Thyroid gland (tissue), 4 donors: ENCODE data around the gene WWC1. TPM values are rescaled to one million over a fixed set of nuclear protein-coding genes. Genes with fewer than 3 reads are reported as not detected.

Source experiments
- DNase-seq, 2 donors: peaks; one replicate each; pipeline ENCODE4 v3.0.0-alpha.2; 2019
- H3K27ac ChIP-seq, 3 donors: fragments of 200-600 bp; sonication (generic); 1 replicate in 2 of 3; 2 replicates in 1 of 3; pipeline ENCODE4 v1.5.1; 2016 to 2019; ENCODE audit warnings: mild to moderate bottlenecking in 1 of 3, moderate library complexity in 1 of 3
- H3K27me3 ChIP-seq: fragments of 200-600 bp; sonication (generic); one replicate; pipeline ENCODE4 v1.5.1; 2019
- H3K36me3 ChIP-seq, 2 donors: fragments of 200-600 bp; sonication (generic); one replicate each; pipeline ENCODE4 v1.5.1; 2016 to 2019
- H3K4me1 ChIP-seq, 2 donors: fragments of 200-600 bp; sonication (generic); one replicate each; pipeline ENCODE4 v1.5.1; 2017 to 2019
- H3K4me3 ChIP-seq, 3 donors: fragments of 200-600 bp; sonication (generic); replicated peaks in 1 of 3; 1 replicate in 2 of 3; 2 replicates in 1 of 3; pipeline ENCODE4 v1.5.1; 2016; ENCODE audit warnings: mild to moderate bottlenecking in 1 of 3
- H3K9me3 ChIP-seq: fragments of 200-600 bp; sonication (generic); one replicate; pipeline ENCODE4 v1.5.1; 2017
- CTCF ChIP-seq, 6 experiments: fragments of 200-600 bp in 3 of 6; fragments of 450-650 bp in 3 of 6; sonication (generic) in 3 of 6; IDR thresholded peaks; one replicate each; pipeline ENCODE4 v1.5.1; 2016 to 2019; ENCODE audit warnings: antibody characterized with exemption in 6 of 6, mild to moderate bottlenecking in 2 of 6, inconsistent platforms in 1 of 6, moderate library complexity in 1 of 6
- POLR2A ChIP-seq, 2 donors: fragments of 450-650 bp; IDR thresholded peaks; one replicate each; pipeline ENCODE4 v1.6.1; 2017; ENCODE audit warnings: antibody characterized with exemption in 2 of 2, mild to moderate bottlenecking in 2 of 2, moderate library complexity in 1 of 2
- WGBS, 2 donors: methylation state at CpG; one replicate each; pipeline ENCODE4 v1.1.5; 2017; 5-methylcytosine and 5-hydroxymethylcytosine counted together
- intact Hi-C: fragments of 100-400 bp; cut with DNase I; formaldehyde crosslinking; loops from one replicate; pipeline ENCODE4 v1.15.1; 2023
- total RNA-seq, 4 donors: library from RNA; depleted of rRNA; stranded (reverse); fragments of >200 nt; gene quantifications; one replicate each; pipeline ENCODE4 v1.2.3, GENCODE V29; 2016

WWC1 gene
- total RNA-seq, 4 donors from 2014 or later: 38.7 to 80.1 (median 54.0) TPM

- WGBS, 2 donors: 83 to 97% methylated on average over 1 of the region's 1 CpG
- TF ChIP-seq POLR2A (IDR thresholded peaks at IDR 0.05): no peak
- no peak for TF ChIP-seq CTCF (IDR thresholded peaks at IDR 0.05)
- no peaks in the 10 kb centered on the region for H3K9me3 ChIP-seq
- DNase-seq: no peak
- H3K27me3 ChIP-seq: no peaks in the 10 kb centered on the region
- no peak overlapping the region for H3K27ac ChIP-seq
- H3K4me1 ChIP-seq: peaks cover 3 to 5% of the 10 kb centered on the region in 2 donors
- intact Hi-C loops: no loop called here
- H3K36me3 ChIP-seq: peaks cover 0 to 8% of the 10 kb centered on the region in 2 donors
- no peak overlapping the region for H3K4me3 ChIP-seq
Measured at GRCh38 chr5:168407211-168407610, 115.8 kb downstream of the WWC1 start.

GRCh38 chr5:168408561-168409305, 117.3 kb downstream of the WWC1 start:
- intact Hi-C loops: no loop called here
- Histone ChIP-seq H3K4me3 (no peak overlapping the region), H3K9me3 (no peaks in the 10 kb centered on the region), H3K27me3 (no peaks in the 10 kb centered on the region), H3K4me1 (peaks cover 3 to 5% of the 10 kb centered on the region in 2 donors), H3K27ac (no peak overlapping the region), H3K36me3 (peaks cover 0 to 8% of the 10 kb centered on the region in 2 donors)
- DNase-seq: no peak
- WGBS, 2 donors: 71 to 88% methylated on average over 10 to 11 of the region's 11 CpGs
- TF ChIP-seq POLR2A (IDR thresholded peaks at IDR 0.05) (no peak), CTCF (IDR thresholded peaks at IDR 0.05) (no peak)

GRCh38 chr5:168409591-168410458, 118.4 kb downstream of the WWC1 start:
- Histone ChIP-seq H3K36me3 (peaks cover 0 to 13% of the 10 kb centered on the region in 2 donors), H3K27me3 (no peaks in the 10 kb centered on the region), H3K4me3 (no peak overlapping the region), H3K27ac (no peak overlapping the region), H3K4me1 (peaks cover 3 to 5% of the 10 kb centered on the region in 2 donors), H3K9me3 (no peaks in the 10 kb centered on the region)
- intact Hi-C loops: no loop called here
- no peak for TF ChIP-seq CTCF (IDR thresholded peaks at IDR 0.05)
- TF ChIP-seq POLR2A (IDR thresholded peaks at IDR 0.05): no peak
- no peak for DNase-seq
- 69 to 75% methylated on average over 17 of the region's 17 CpGs for WGBS, 2 donors

- Histone ChIP-seq H3K4me3 (no peak overlapping the region), H3K9me3 (no peaks in the 10 kb centered on the region), H3K4me1 (peaks cover 3 to 5% of the 10 kb centered on the region in 2 donors), H3K27ac (peak overlapping the region in 1 of 3 donors; percentile 8), H3K36me3 (peaks cover 0 to 10% of the 10 kb centered on the region in 2 donors), H3K27me3 (no peaks in the 10 kb centered on the region)
- WGBS, 2 donors: 59 to 61% methylated on average over 3 of the region's 3 CpGs
- TF ChIP-seq POLR2A (IDR thresholded peaks at IDR 0.05) (no peak), CTCF (IDR thresholded peaks at IDR 0.05) (peak in 1 of 6 experiments; percentile 8)
- peak; percentile 56 to 66 for DNase-seq
- intact Hi-C loops: no loop called here
Measured at GRCh38 chr5:168411871-168412270, 120.4 kb downstream of the WWC1 start.
